Mucosa of descending colon (tissue), 3 donors: ENCODE data around the gene MON1A. TPM values are rescaled to one million over a fixed set of nuclear protein-coding genes. Genes with fewer than 3 reads are reported as not detected.
"Not testable (repeated sequence)": the region's sequence is repeated elsewhere in the genome, so short reads cannot be mapped to it uniquely, and the experiment has no call there.

Experiments used
- ATAC-seq: fragments of 200-7000 bp; cut with Tn5 transposase; one replicate; pipeline ENCODE4 v1.9.1; 2020; ENCODE audit warnings: mild to moderate bottlenecking, moderate library complexity
- DNase-seq, 3 donors: peaks; one replicate each; pipeline ENCODE4 v3.0.0-alpha.2; 2020
- H3K36me3 ChIP-seq: fragments of 200-600 bp; one replicate; pipeline ENCODE4 v1.8.0; 2021; ENCODE audit warnings: low read depth, mild to moderate bottlenecking
- H3K4me1 ChIP-seq: fragments of 200-600 bp; one replicate; pipeline ENCODE4 v1.8.0; 2021; ENCODE audit warnings: low read depth, mild to moderate bottlenecking
- H3K4me3 ChIP-seq: fragments of 200-600 bp; one replicate; pipeline ENCODE4 v1.8.0; 2021; ENCODE audit warnings: mild to moderate bottlenecking
- H3K9me3 ChIP-seq: fragments of 200-600 bp; one replicate; pipeline ENCODE4 v1.8.0; 2021; ENCODE audit warnings: mild to moderate bottlenecking
- CTCF ChIP-seq: fragments of 200-600 bp; IDR thresholded peaks from one replicate; pipeline ENCODE4 v1.8.0; 2022; ENCODE audit warnings: antibody characterized with exemption, mild to moderate bottlenecking
- intact Hi-C, 2 donors: fragments of 100-400 bp; cut with DNase I in 1 of 2; cut with micrococcal nuclease in 1 of 2; formaldehyde crosslinking; loops; one replicate each; pipeline versions ENCODE4 v1.11.0 to v1.11.1; 2022; cut with DNase I, micrococcal nuclease
- total RNA-seq, 3 donors: library from RNA; stranded (reverse); fragmentation: NEBNext Ultra II Directional in 2 of 3; extraction: Animal tissue kit (Norgen Biotek cat#: 25700) in 2 of 3; gene quantifications; one replicate each; pipeline versions ENCODE4 v1.2.1 to v1.2.4, GENCODE V29; 2021 to 2023
- donor health status: DM: no; HTN: no; CAD: no; lungs with moderate emphysema.
- donor health status: DM: no; HTN: no; CAD: no.
- donor health status: DM: no; HTN: yes; CAD: no.

MON1A gene
- total RNA-seq, 3 donors from 2014 or later: 6.9 to 13.3 (median 7.9) TPM

DNA sequence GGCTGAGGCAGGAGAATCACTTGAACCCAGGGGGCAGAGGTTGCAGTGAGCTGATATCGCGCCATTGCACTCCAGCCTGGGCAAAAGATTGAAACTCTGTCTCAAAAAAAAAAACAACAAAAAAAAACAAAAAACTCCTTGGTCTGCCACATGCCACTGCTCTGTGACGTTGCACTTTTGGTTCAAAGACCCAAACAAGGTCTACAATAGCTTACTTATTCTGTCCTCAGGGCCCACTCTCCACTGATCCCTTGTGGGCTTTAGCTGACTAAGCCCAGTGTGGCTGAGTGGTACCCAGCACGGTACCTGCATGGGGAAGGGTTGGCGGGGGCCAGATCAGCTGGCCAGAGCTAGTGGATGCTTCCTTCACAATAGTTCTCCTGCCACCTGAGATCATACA is 1.8 kb downstream of the MON1A start:
- H3K4me1 ChIP-seq: peaks cover 10% of the 10 kb centered on the region
- no peak for TF ChIP-seq CTCF
- ATAC-seq: no peak
- H3K36me3 ChIP-seq: no peaks in the 10 kb centered on the region
- intact Hi-C loops: no loop called here
- H3K9me3 ChIP-seq: no peaks in the 10 kb centered on the region
- DNase-seq: no peak
- H3K4me3 ChIP-seq: no peak overlapping the region

DNA sequence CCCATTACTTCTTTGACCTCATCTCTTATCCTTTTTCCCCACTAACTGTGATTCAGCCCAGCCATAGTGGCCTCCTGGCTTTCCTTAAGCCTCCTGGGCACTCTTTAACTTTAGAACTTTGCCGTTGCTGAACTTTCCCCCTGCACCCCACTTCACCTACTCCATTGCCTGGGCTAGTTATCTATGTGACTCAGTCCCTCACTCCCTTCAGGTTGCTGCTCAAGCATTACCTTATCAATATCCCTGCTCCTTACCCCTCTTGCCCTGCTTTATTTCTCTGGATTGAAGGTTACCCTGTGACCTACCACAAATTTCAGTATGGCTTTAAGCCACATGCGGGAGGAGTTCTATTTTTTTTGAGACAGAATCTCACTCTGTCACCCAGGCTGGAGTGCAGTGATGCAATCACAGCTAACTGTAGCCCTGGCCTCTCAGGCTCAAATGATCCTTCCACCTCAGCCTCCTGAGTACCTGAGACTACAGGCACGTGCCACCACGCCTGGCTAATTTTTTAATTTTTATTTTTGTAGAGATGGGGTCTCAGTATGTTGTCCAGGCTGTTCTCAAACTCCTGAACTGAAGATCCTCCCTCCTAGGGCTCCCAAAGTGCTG is 3.4 kb downstream of the MON1A start:
- Histone ChIP-seq H3K9me3 (no peaks in the 10 kb centered on the region), H3K4me1 (peaks cover 10% of the 10 kb centered on the region), H3K36me3 (no peaks in the 10 kb centered on the region), H3K4me3 (no peak overlapping the region)
- ATAC-seq (no peak), DNase-seq (no peak)
- intact Hi-C loops: no loop called here
- TF ChIP-seq CTCF: no peak

- intact Hi-C loops: no loop called here
- no peak overlapping the region for H3K4me3 ChIP-seq
- ATAC-seq (no peak), DNase-seq (no peak)
- no peaks in the 10 kb centered on the region for H3K9me3 ChIP-seq
- no peaks in the 10 kb centered on the region for H3K36me3 ChIP-seq
- no peak for TF ChIP-seq CTCF
- H3K4me1 ChIP-seq: peaks cover 9% of the 10 kb centered on the region
Observed at GRCh38 chr3:49925485-49925884, 4.1 kb downstream of the MON1A start.

DNA sequence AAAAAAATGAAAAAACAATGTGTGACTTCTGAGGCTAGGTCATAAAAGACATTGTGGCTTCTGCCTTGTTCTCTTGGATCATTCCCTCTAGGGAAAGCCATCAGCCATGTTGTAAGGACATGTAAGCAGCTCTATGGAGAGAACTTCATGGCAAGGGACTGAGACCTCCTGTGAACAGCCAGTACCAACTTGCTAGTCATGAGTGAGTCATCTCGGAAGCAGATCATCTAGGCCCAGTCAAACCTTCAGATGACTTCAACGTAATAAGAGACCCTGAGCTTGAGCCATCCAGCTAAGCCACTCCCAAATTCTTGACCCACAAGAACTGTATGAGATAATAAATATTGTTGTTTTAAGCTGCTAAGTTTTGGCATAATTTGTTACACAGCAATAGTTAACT is 4.9 kb downstream of the MON1A start:
- intact Hi-C loops: no loop called here
- no peak for ATAC-seq
- H3K9me3 ChIP-seq: no peaks in the 10 kb centered on the region

DNA sequence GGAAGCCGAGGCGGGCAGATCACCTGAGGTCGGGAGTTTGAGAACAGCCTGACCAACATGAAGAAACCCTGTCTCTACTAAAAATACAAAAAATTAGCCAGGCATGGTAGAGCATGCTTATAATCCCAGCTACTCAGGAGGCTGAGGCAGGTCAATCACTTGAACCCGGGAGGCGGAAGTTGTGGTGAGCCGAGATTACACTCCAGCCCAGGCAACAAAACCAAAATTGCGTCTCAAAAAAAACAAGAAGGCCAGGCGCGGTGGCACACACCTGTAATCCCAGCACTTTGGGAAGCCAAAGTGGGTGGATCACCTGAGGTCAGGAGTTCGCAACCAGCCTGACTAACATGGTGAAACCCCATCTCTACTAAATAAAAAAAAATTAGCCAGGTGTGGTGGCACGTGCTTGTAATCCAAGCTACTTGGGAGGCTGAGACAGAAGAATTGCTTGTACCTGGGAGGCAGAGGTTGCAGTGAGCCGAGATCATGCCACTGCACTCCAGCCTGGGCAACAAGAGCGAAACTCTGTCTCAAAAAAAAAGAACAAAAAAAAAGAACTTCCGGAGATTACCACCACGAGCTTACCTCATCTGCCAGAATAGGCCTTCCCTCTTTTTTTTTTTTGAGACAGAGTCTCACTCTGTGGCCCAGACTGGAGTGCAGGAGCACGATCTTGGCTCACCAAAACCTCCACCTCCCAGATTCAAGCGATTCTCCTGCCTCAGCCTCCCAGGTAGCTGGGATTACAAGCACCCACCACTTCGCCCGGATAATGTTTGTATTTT is 11.6 kb downstream of the MON1A start:
- ATAC-seq, H3K36me3 ChIP-seq, H3K4me3 ChIP-seq, DNase-seq, H3K9me3 ChIP-seq, H3K4me1 ChIP-seq, intact Hi-C loops: not testable (repeated sequence)

More for the DNA sequence above, 4.9 kb downstream of the MON1A start:
- no peaks in the 10 kb centered on the region for H3K36me3 ChIP-seq
- no peak overlapping the region for H3K4me3 ChIP-seq
- H3K4me1 ChIP-seq: peaks cover 8% of the 10 kb centered on the region
- no peak for TF ChIP-seq CTCF
- DNase-seq: no peak

DNA sequence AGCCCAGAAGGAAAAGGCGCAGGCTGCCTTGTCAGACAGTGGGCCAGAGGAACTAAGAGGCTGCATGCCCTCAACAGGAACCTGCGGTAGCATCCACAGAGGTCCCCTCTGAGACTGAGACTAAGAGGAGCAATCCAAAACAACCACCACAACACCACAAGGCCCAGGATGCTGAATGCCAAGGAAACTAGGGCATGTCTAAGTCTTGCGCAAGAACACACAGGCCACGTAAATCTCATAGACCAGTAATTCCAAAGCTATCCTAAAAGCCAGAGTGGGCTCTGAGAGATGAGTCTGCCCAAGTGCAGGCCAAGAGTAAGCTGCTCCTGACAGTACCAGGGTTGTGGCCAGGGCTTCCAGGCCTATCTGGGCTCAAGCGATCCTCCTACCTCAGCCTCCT is 12.9 kb downstream of the MON1A start:
- TF ChIP-seq CTCF: no peak
- ATAC-seq: no peak
- H3K9me3 ChIP-seq: no peaks in the 10 kb centered on the region

More for the DNA sequence above, 12.9 kb downstream of the MON1A start:
- Histone ChIP-seq H3K4me1 (no peaks in the 10 kb centered on the region), H3K36me3 (no peaks in the 10 kb centered on the region), H3K4me3 (no peak overlapping the region)
- no peak for DNase-seq
- intact Hi-C loops: no loop called here
